LHCN-M2 (cell line): ENCODE results near the gene ZFP62. TPM values are rescaled to one million over a fixed set of nuclear protein-coding genes. Genes with fewer than 3 reads are reported as not detected.
"Not testable (repeated sequence)": the region's sequence is repeated elsewhere in the genome, so short reads cannot be mapped to it uniquely, and the experiment has no call there.

Experiments used
- DNase-seq: peaks from one replicate; pipeline ENCODE4 v3.0.0-alpha.2; 2012; ENCODE audit warnings: low read depth
- polyA plus RNA-seq: library from polyadenylated mRNA; unstranded; fragments of >200 nt; gene quantifications from one replicate; pipeline ENCODE4 v1.2.1, GENCODE V29; 2012; ENCODE audit warnings: missing spikeins
- total RNA-seq: library from RNA; depleted of rRNA; stranded (reverse); fragments of >200 nt; gene quantifications from 2 replicates; pipeline ENCODE4 v1.2.3, GENCODE V29; 2014; rRNA removed

The ZFP62 gene
- total RNA-seq, result 17.3 and 18.0 TPM in 2 replicates
- 8.3 TPM for polyA plus RNA-seq

- DNase-seq, result peak; percentile 88
These were observed at the start of gene ZFP62 for GRCh38 chr5:180860887-180861822. Gene ZFP62, minus strand, starts transcription at chr5:180861276. Its CDS starts 57 bp downstream, at chr5:180861219.

- peak; percentile 43 for DNase-seq
These were observed 49.7 kb upstream of the ZFP62 start for GRCh38 chr5:180910735-180911134.

GRCh38 chr5:180910182-180910581 lies 49.1 kb upstream of the ZFP62 start:
- no peak for DNase-seq

- no peak for DNase-seq
These were observed 48.7 kb upstream of the ZFP62 start for GRCh38 chr5:180909782-180910181.

DNA sequence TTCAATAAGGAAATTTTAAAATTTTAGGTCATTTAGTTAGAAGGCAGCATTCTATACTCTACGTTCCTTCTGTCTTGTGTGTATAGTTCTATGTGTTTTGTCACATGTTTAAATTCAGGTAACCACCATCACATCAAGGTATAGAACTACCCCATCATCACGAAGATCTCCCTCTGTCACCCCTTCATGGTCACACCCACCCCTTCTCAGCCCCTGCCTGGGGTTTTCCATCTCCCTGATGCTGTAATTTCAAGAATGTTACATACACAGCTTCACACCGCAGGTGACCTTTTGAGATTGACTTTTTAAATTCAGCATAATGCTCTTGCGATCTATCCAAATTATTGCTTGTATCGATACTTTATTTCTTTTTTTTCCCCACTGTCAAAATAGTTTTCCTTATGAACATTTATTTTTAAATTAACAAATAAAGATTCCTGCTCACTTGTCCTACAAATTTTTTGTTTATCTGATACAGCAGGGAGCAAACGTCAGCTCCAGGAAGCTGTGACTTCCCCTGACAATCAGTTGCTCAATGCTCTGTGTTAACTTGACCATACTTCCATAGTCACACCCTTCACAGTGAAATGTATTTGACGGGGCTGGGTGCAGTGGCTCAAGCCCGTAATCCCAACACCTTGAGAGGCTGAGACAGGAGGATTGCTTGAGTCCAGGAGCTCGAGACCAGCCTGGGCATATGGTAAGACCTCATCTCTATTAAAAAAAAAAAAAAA lies 48.1 kb upstream of the ZFP62 start:
- no peak for DNase-seq

DNA sequence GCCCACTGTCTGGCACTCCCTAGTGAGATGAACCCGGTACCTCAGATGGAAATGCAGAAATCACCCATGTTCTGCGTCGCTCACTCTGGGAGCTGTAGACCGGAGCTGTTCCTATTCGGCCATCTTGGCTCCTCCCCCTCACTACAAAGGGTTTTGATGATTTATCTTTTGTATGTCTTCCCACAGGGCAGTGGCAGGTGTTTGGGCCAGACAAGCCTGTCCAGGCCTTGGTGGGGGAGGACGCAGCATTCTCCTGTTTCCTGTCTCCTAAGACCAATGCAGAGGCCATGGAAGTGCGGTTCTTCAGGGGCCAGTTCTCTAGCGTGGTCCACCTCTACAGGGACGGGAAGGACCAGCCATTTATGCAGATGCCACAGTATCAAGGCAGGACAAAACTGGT lies 47.3 kb upstream of the ZFP62 start:
- DNase-seq, result no peak

GRCh38 chr5:180901319-180902009 lies 40.4 kb upstream of the ZFP62 start:
- DNase-seq, result no peak

- DNase-seq, result no peak
These were observed 39.1 kb upstream of the ZFP62 start for GRCh38 chr5:180900178-180900577.

DNA sequence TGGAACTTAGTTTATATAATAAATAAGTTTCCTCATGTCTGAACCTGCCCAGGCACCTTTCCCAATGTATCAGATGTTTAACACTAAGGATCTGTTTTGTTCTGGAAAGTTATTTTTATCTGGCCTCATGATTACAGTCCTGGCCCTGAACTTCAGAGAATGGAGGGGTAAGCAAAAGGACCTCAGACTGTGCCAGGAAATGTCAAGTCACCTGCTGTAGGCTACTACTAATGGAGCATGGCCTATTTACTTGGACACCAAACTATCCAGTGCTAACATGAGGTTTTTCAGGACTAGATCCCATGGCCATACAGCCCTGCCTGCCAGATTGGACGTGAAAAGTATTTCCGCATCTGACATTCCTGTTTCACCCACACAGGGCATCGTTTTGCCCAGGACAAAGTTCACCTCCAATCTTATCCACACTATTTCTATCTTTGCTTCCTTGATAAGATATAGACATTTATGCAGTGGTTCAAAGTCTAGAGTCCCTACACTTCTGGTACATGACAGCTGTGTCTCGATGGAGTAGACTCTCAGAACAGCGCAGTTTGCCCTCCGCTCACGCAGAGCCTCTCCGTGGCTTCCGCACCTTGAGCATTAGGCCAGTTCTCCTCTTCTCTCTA lies 37.7 kb upstream of the ZFP62 start, which contains the start of gene BTNL8:
Gene BTNL8, plus strand, starts transcription at position 539 of the 626 bp plus-strand sequence. CDS start 152 bp downstream, outside the sequence.
- DNase-seq, result no peak

DNA sequence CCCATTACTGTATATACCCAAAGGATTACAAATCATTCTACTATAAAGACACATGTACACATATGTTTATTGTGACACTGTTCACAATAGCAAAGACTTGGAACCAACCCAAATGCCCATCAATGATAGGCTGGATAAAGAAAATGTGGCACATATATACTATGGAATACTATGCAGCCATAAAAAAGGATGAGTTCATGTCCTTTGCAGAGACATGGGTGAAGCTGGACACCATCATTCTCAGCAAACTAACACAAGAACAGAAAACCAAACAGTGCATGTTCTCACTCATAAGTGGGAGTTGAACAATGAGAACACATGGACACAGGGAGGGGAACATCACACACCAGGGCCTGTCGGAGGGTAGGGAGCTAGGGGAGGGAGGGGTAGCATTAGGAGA lies 34.3 kb upstream of the ZFP62 start:
- DNase-seq, result not testable (repeated sequence)

DNA sequence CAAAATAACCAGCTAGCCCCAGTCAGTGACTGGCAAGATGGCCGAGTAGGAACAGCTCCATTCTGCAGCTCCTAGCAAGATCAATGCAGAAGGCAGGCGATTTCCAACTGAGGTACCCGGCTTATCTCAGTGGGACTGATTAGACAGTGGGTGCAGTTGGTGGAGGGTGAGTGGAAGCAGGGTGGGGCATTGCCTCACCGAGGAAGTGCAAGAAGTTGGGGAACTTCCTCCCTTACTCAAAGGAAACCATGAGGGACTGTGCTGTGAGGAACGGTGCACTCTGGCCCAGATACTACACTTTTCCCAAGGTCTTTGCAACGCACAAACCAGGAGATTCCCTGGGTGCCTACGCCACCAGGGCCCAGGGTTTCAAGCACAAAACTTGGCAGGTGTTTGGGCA lies 28.3 kb upstream of the ZFP62 start:
- no peak for DNase-seq

DNA sequence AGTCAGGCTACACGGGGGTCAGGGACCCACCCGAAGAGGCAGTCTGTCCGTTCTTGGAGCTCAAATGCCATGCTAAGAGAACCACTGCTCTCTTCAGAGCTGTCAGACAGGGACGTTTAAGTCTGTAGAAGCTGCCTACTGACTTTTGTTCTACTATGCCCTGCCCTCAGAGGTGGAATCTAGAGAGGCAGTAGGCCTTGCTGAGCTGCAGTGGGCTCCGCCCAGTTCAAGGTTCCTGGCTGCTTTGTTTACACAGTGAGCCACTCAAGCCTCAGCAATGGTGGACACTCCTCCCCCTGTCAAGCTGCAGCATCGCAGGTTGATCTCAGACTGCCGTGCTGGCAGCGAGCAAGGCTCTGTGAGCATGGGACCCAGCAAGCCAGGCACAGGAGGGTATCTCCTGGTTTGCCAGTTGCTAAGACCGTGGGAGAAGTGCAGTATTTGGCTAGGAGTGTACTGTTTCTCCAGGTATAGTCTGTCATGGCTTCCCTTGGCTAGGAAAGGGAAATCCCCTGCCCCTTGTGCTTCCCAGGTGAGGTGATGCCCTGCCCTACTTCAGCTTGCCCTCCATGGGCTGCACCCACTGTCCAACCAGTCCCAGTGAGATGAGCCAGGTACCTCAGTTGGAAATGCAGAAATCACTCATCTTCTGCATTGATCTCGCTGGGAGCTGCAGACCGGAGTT lies 24.9 kb upstream of the ZFP62 start:
- not testable (repeated sequence) for DNase-seq

DNA sequence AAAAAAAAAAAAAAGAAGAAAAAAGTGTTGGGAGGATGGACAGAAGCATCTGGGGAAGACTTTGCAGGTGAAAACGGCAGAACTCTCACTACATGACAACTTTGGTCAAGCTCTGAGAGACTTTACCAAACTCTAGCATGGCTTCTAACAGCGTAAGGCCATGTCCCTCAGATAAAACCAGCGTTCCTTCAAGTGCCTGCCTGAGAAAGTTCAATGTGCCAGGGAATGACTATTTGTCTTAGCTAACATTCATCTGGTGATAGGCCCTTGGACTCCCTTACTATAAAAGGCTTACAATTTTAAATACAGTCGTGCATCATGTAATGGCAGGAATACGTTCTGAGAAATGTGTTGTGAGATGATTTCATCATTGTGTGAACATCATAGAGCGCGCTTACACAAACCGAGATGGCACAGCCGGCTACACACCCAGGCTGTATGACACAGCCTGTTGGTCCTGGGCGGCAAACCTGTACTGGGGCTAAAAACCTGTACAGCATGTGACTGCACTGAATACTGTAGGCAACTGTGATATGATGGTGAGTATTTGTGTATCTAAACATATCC lies 14.9 kb upstream of the ZFP62 start:
- no peak for DNase-seq

DNA sequence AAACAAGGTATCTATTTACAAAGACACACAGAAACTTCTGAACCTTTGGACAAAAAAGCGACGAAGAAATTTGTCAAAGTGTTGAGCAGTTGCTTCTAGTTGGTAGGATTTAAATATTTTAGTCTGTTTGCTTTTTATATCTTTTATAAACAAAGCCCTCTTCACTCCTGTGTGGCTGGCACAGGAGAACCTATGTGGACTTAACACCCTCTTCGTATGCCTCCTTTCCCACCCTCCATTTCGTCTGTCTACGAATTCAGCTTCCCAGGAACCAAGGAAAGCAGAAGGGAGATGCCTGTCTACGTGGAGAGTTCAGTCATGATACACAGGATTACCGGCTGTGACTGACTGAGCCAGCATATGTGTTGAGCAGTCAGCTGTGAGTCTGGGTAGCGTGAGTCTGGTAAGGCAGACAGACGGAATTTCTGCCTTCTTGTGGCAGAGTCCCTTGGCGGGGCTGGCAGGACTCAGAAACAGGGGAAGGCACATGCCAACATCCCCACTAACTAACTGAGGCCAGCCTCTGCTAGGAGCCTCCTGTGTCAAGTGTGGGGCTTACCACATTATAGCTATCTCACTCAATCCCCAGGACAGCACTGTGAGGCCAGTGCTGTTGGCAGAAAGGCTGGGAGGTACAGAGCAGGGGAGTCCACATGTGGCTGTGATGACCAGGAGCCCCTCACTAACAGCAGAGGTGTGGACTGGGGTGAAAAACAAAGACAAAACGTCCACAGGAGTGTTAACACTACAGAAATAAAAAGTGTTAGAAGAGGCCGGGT lies 13.9 kb upstream of the ZFP62 start:
- no peak for DNase-seq

GRCh38 chr5:180873615-180874520 lies 12.8 kb upstream of the ZFP62 start:
- peak; percentile 50 for DNase-seq

DNA sequence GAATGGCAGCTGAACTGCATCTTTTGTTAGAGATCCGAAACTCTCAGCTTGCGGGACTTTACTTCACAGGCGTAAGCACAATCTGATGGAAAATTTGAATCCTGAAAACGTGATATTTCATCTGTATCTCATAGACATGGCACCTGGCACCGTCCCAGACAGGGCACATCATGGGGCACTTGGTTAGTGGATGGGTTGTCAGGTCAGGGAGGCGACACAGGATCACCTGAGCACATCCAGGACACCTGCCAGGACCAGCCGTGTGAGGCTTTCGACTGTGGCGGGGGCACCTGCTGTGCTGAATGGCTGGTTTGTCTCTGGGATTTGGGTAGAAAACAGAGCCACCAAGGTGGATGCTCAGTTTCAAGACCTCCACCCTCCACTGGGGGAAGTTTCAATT lies 11.3 kb upstream of the ZFP62 start:
- no peak for DNase-seq

DNA sequence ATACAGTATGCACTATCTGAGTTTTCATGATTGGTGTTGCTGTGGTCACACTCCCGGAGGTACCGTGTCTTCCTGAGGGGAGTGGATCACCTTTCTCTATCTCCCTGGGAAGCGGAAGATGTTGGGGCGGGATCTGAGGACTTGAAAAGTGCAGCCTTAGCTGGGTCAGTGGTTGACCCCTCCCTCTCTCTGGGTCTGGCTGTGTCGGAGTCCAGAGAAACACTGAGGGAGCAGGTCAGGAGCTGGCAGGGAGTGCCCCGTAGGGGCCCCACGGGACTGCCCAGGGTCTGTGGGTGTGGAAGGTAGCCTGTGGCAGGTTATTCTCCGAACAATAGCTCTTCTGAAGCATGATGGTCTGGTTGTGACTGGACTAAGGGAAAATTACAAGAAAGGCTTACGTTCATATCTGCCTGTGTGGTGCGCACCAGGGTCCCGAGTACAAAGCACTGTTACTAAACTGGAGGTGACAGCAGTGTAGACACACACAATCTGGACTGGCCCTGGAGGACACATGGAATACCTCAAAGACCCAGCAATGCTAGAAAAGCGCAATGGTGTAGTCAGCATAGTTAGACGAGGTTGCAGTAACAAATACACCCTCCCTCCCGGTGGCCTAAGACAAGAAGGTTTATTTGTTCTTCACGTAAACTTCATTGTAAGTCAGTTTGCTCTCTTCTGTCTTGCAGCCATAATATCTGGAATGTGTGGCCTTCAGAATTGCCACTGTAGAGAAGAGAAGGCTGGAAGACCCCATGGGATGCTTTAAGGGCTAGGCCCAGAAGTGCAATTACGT lies 9.4 kb upstream of the ZFP62 start:
- DNase-seq, result no peak

DNA sequence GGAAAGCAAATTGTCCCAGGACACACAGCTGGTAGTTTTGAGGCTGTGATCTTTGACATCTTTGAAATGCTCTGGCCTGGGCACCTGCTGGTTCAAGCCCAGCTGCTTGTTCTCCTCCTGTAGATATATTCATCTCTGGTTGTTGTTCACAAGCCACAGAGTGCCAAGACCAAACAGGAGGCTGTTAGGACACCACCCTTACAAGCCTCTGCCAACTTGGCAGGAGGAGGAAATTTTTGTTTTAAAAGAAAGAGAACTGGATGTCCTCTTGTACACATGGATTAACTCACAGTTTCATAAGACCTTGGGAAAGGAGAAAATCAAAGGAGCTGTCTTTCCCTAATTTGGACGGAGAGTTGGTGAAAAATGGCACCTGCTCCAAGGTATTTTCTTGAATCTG lies 8.5 kb upstream of the ZFP62 start:
- DNase-seq, result no peak
